ENCODE measurements around the gene KCNE1. TPM values are rescaled to one million over a fixed set of nuclear protein-coding genes. Genes with fewer than 3 reads are reported as not detected.

The KCNE1 gene
- total RNA-seq, 1 donor from 2014 or later: 4.3 TPM

Other genes with a start within 250 kb of the KCNE1 start
- not detected for gene KCNE2, start 148.2 kb downstream of the KCNE1 start, total RNA-seq
- gene SMIM11, start 136.7 kb downstream of the KCNE1 start, total RNA-seq: 6.1 TPM
- gene SMIM34, start 88.3 kb downstream of the KCNE1 start, total RNA-seq: not detected
- gene RCAN1, start 102.9 kb upstream of the KCNE1 start, total RNA-seq: 36.0 TPM
- gene CLIC6, start 156.8 kb upstream of the KCNE1 start, total RNA-seq: 7.7 TPM